ENCODE data around the gene ANTKMT. TPM values are rescaled to one million over a fixed set of nuclear protein-coding genes. Genes with fewer than 3 reads are reported as not detected.

The ANTKMT gene
- 24.5 and 32.4 TPM in 2 replicates for total RNA-seq

GRCh38 chr16:720990-721764 lies at the start of gene ANTKMT:
TSS of gene ANTKMT (plus strand) at chr16:721146. CDS start at chr16:721275, 129 bp downstream.

GRCh38 chr16:674968-675883 lies 45.7 kb upstream of the ANTKMT start, which contains the start of gene RHBDL1:
TSS of gene RHBDL1 (plus strand) at chr16:675671. CDS start at chr16:675791, 120 bp downstream.

GRCh38 chr16:679814-680624 lies 40.9 kb upstream of the ANTKMT start, which contains the start of gene STUB1:
TSS of gene STUB1 (plus strand) at chr16:680410. CDS start at chr16:680526, 116 bp downstream.

GRCh38 chr16:684071-684794 lies 36.7 kb upstream of the ANTKMT start, which contains the start of gene JMJD8:
TSS of gene JMJD8 (minus strand) at chr16:684334. CDS start at chr16:684319, 15 bp downstream.

GRCh38 chr16:705431-706188 lies 15.3 kb upstream of the ANTKMT start, which contains the start of gene FBXL16:
TSS of gene FBXL16 (minus strand) at chr16:705801. CDS start at chr16:697405, 8,396 bp downstream.

GRCh38 chr16:714558-715476 lies 6.1 kb upstream of the ANTKMT start, which contains the start of gene METRN:
TSS of gene METRN (plus strand) at chr16:715118. CDS start at chr16:715290, 172 bp downstream.

GRCh38 chr16:726438-727290 lies 5.7 kb downstream of the ANTKMT start, which contains the start of the genes CCDC78 and HAGHL:
TSS of gene CCDC78 (minus strand) at chr16:726443. CDS start at chr16:726367, 76 bp downstream.
TSS of gene HAGHL (plus strand) at chr16:727106. CDS start at chr16:727510, 404 bp downstream.

GRCh38 chr16:740764-741505 lies 20.0 kb downstream of the ANTKMT start, which contains the start of gene CIAO3:
TSS of gene CIAO3 (minus strand) at chr16:740997. CDS start at chr16:740985, 12 bp downstream.

GRCh38 chr16:760545-761343 lies 39.8 kb downstream of the ANTKMT start, which contains the start of gene MSLN:
TSS of gene MSLN (plus strand) at chr16:760734. CDS start at chr16:762681, 1,947 bp downstream.

Other genes starting within 250 kb of the ANTKMT start
- gene CAPN15, start 193.4 kb upstream of the ANTKMT start, total RNA-seq, result 15.8 and 20.6 TPM in 2 replicates
- gene PRR35, start 160.8 kb upstream of the ANTKMT start, total RNA-seq, result not detected in 2 replicates
- gene NHLRC4, start 154.1 kb upstream of the ANTKMT start, total RNA-seq, result 1.7 and 2.6 TPM in 2 replicates
- gene PIGQ, start 151.2 kb upstream of the ANTKMT start, total RNA-seq, result 22.5 TPM in 2 replicates
- gene RAB40C, start 131.1 kb upstream of the ANTKMT start, total RNA-seq, result 8.3 and 10.0 TPM in 2 replicates
- 0.12 and 0.13 TPM in 2 replicates for gene WFIKKN1, start 90.2 kb upstream of the ANTKMT start, total RNA-seq
- gene METTL26, start 84.8 kb upstream of the ANTKMT start, total RNA-seq, result 77.3 and 88.6 TPM in 2 replicates
- gene MCRIP2, start 79.3 kb upstream of the ANTKMT start, total RNA-seq, result 14.2 and 19.3 TPM in 2 replicates
- gene WDR90, start 71.8 kb upstream of the ANTKMT start, total RNA-seq, result 10.4 and 13.2 TPM in 2 replicates
- gene RHOT2, start 53.0 kb upstream of the ANTKMT start, total RNA-seq, result 27.2 and 32.1 TPM in 2 replicates
- gene RHBDL1, start 45.5 kb upstream of the ANTKMT start, total RNA-seq, result 3.2 and 4.2 TPM in 2 replicates
- 130 and 188 TPM in 2 replicates for gene STUB1, start 40.7 kb upstream of the ANTKMT start, total RNA-seq
- gene JMJD8, start 36.8 kb upstream of the ANTKMT start, total RNA-seq, result 26.7 and 27.2 TPM in 2 replicates
- gene WDR24, start 30.7 kb upstream of the ANTKMT start, total RNA-seq, result 2.6 and 3.7 TPM in 2 replicates
- 0.06 and 0.13 TPM in 2 replicates for gene FBXL16, start 15.3 kb upstream of the ANTKMT start, total RNA-seq
- 124 and 143 TPM in 2 replicates for gene METRN, start 6.0 kb upstream of the ANTKMT start, total RNA-seq
- gene CCDC78, start 5.3 kb downstream of the ANTKMT start, total RNA-seq, result 0.79 and 1.1 TPM in 2 replicates
- gene HAGHL, start 6.0 kb downstream of the ANTKMT start, total RNA-seq, result 7.2 and 10.8 TPM in 2 replicates
- gene CIAO3, start 19.9 kb downstream of the ANTKMT start, total RNA-seq, result 31.5 and 38.3 TPM in 2 replicates
- not detected in 2 replicates for gene MSLN, start 39.6 kb downstream of the ANTKMT start, total RNA-seq
- 10.0 and 13.6 TPM in 2 replicates for gene RPUSD1, start 67.2 kb downstream of the ANTKMT start, total RNA-seq
- 6.7 and 9.0 TPM in 2 replicates for gene CHTF18, start 67.5 kb downstream of the ANTKMT start, total RNA-seq
- not detected in 2 replicates for gene GNG13, start 79.6 kb downstream of the ANTKMT start, total RNA-seq
- 12.3 and 13.1 TPM in 2 replicates for gene LMF1, start 249.8 kb downstream of the ANTKMT start, total RNA-seq